Pulmonary artery endothelial cell (primary cell): ENCODE data around the gene KNDC1. TPM values are rescaled to one million over a fixed set of nuclear protein-coding genes. Genes with fewer than 3 reads are reported as not detected.
"Not testable (repeated sequence)": the region's sequence is repeated elsewhere in the genome, so short reads cannot be mapped to it uniquely, and the experiment has no call there.

Experiments
- DNase-seq: peaks from one replicate; pipeline ENCODE4 v3.0.0-alpha.2; 2011; ENCODE audit warnings: low read depth, low spot score
- total RNA-seq: library from RNA; depleted of rRNA; stranded (reverse); fragments of >200 nt; gene quantifications from 2 replicates; pipeline ENCODE4 v1.2.3, GENCODE V29; 2014

Gene KNDC1
- total RNA-seq, result not detected in 2 replicates

DNA sequence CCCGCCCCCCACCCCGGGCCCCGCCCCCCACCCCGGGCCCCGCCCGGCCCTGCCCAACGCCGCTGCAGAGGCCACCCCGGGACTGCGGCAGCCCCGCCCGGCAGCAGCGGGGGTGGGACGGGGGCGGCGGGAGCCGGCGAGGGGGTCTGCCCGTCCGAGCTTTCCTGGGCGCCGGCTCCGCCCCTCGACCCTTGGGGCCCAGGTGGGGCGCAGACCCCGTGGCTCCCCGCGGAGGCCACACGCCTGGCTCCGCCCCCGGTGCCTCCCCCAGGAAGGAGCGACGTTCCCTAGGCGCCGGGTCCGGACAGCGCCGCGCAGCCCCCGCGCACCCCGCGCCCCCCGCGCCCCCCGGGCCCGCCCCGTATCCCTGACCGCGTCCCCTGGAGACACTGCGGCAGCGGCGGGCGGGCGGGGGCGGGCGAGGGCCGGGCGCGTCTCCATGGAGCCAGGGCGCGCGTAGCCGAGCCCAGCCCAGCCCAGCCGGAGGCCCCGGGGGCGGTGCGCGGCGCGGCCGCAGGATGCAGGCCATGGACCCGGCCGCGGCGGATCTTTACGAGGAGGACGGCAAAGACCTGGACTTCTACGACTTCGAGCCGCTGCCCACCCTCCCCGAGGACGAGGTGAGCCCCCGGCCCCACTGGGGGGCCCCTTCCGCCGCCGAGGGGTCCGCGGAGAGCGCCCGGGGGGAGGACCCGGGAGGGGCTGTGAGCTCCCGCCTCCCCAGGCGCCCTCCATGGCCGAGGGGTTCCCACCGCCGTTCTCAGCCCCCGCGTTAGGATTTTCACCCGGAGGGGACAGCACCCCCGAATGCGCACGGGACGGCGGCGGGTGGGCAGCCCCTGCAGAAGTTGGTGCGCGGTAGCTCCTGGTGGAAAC is at the start of gene KNDC1:
KNDC1 (plus strand) TSS at position 270 of the 876 bp plus-strand sequence; CDS start at position 519, 249 bp downstream.
- no peak for DNase-seq

GRCh38 chr10:133110609-133111275 is 49.3 kb upstream of the KNDC1 start:
- DNase-seq, result peak; percentile 51

GRCh38 chr10:133111640-133112039 is 48.4 kb upstream of the KNDC1 start:
- DNase-seq, result not testable (repeated sequence)

- DNase-seq, result no peak
Observed at GRCh38 chr10:133113146-133113830, 46.7 kb upstream of the KNDC1 start.

DNA sequence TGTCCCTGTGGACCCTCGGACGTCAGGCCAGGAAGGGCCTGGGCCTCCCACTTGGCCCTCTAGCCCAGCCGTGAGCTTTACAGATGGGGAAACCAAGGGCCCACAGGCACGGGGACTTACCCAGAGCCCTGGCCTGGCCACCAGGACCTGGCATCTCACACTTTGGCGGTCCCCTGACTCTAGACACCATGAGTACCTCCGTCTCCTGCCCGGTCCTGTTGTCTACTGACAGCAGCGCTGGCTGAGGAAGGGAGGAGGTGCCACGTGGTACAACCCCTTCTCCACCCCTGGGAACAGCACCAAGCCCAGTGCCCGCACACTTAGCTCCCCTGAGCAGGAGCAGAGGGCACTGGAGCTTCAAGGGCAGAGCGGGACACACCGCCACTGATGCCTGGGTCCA is 46.2 kb upstream of the KNDC1 start:
- no peak for DNase-seq

DNA sequence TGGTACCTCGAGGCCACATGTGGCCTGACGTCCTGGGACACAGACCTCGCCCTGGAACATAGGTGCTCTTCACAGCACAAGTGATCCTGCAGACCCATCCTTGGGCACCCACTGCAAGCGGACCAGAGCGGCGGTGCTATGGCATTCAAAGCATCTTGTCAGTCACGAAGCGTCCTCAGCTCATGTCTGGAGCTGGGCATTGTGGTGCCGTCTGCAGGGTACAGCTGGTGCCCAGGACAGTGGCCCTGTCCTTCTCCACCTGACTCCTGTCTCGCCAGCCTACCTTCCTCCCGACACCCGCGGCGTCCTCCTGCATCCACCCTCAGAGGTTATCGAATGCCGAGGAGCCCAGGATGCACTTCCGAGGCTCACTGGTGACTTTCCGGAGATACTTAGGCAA is 45.8 kb upstream of the KNDC1 start:
- no peak for DNase-seq

DNA sequence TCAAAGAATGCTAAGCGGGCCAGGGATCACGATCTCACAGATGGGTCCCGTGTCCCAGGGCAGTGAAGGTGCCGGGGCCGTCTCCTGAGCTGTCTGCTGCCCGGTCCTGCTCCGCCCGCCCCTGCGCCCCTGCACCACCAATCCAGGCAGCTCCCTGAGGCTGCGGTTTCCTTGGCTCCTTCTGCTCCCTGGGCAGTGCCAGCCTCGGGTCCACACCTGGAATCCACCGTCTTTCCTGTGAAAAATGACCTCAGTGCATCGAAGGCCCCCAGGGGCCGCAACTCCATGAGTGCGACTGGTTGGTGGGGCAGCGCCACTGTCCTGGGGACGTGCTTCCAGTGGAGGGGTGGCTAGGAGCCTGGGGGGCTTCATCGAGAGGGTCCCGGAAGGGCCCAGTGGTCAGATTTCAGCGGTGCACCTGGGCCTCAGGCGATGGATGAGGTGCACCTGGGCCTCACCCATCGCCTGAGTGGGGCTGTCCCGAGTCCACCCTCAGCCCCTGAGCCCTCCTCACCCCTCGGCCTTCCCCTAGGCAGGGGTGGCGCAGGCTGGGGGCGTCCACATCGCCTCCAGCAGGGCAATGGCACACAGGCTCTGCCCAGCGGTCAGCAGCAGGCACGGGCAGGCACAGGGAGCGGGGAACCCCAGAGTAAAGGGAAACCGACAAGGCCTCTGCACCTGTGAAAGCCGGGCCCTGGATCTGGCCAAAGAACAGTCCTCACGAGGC is 45.1 kb upstream of the KNDC1 start:
- DNase-seq, result no peak

- DNase-seq, result no peak
Observed at GRCh38 chr10:133115453-133115842, 44.6 kb upstream of the KNDC1 start.

- no peak for DNase-seq
Observed at GRCh38 chr10:133115976-133116375, 44.0 kb upstream of the KNDC1 start.

DNA sequence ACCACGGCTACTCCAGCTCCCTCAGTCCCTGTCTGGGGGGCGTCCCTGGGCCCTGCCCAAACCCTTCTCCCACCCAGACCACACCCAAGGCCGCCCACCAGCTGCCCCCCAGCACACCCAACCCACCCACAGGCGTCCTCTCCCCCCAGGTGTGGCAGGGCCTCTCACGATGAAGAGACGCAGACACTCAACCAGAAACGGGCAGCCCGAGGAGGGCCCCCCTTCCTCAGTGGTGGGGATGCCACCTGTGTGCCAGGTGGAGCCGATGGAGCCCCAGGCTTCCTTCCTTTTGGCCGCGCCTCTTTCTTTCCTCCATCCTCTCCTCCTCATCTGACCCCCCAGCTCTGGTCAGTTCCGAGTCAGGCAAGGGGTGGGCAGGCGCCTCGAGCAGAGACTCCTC is 43.6 kb upstream of the KNDC1 start:
- DNase-seq, result no peak

GRCh38 chr10:133117036-133117687 is 42.9 kb upstream of the KNDC1 start:
- DNase-seq, result no peak

DNA sequence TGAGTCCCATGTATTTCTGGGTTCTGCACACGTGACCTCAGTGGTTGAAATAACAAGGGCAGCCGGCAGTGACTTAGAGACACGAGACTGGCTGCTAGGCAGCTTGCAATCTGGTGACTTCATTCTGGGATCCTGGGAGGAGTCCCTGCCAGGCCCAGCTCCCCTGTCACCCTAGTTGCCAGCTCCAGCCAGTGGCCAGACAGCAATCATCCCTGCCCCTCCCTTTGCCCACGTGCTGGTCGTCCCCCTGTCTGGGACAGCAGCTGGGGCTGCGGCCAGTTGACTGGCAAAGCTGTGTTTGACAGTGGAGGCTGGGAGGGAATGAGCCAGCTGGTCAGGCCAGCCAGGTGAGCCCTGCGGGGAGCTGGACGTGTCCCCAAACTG is 42.3 kb upstream of the KNDC1 start:
- no peak for DNase-seq

DNA sequence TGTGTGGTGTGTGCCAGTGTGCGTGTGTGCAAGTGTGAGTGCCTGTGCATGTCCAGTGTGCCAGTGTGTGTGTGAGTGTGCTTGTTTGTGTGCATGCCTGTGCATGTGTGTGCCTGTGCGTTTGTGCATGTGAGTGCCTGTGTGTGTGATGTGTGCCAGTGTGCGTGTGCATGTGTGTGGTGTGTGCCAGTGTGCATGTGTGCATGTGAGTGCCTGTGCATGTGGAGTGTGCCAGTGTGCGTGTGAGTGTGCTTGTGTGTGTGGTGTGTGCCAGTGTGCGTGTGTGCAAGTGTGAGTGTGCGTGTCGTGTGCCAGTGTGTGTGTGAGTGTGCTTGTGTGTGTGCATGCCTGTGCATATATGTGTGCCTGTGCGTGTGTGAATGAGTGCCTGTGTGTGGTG is 38.5 kb upstream of the KNDC1 start:
- DNase-seq, result no peak

DNA sequence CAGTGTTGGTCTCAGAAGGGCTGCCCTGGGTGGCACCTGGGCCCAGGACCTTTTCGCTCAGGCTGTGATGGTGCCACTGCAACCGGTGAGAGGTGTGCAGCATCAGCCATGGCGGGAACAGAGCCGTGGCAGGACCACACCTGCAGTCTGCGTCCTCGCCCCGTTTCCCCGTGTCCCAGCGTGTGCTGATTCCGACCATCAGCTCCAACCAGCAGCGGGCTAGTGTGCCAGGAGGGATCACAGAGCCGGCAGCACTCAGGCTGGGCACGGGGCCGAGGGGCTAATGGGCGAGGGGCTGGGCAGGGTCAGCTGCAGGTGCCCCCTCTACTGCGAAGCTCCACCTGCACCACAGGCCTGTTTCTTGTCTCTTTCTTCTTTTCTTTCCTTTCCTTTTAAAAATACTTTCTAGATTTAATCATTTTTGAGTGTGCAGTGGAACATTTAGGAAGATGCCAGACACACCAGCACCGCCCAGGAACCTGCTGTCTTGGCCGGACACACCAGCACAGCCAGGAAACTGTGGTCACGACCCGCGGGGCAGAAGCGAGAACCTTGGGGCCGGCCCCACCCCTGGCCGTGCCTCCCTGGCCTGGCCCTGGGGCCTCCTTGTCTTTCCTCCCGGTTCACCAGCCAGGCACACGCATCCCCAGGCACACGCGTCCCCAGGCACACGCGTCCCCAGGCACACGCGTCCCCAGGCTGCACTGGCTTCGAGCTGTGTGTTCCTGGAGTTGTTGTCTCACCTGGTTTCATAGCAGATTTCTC is 37.7 kb upstream of the KNDC1 start:
- DNase-seq, result no peak

DNA sequence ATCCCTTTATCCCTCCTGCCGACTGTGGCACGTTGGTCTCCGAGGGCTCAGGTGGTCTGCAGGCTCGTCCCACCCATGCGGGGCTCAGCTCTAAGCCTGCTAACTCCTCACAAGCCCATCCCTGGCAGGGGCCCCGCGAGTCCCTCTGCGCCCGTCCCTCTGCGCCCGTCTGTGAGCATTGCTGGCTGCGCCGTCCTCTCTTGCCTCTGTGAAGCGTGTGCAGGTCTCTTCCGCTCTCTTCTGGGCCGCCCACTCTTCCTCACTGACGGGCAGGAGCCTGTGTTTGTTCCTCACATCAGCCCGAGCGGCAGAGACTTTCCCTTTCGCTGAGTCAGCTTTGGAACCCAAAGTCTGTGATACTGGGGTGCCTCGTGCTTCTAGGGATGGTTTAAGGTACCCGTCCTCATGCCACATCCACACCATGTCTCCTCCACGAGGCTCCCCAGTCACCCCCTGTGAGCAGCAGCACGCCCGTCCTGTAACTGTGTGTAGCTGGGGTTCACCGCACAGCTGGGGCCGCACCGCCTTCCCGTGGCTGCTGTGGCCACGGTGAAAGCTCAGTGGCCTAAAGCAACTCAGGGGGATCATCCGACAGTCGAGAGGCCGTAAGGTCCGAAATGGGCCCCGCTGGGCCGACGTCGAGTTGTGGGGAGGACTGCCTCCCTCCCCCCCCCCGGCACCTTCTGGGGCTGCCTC is 36.8 kb upstream of the KNDC1 start:
- DNase-seq, result no peak

- DNase-seq, result no peak
Observed at GRCh38 chr10:133123746-133124356, 36.2 kb upstream of the KNDC1 start.

GRCh38 chr10:133124357-133125211 is 35.4 kb upstream of the KNDC1 start:
- DNase-seq, result no peak

DNA sequence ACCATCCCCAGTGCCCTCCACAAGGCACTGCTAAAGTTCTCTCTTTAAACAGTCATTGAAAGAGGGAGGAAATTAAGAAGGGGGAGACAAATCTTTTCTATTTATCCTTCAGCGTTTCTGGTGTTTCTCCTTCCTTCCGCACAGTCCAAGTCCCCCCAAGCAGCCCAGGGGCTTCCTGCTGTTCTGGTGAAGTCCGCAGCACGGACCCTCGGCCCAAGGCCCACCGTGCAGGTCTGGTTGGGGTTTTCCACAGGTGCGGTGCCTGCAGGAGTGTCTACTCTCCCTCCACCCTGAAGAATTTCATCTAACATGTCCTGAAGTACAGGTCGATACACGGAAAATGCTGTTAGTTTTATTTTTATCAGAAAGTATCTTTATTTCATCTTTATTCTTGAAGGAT is 34.1 kb upstream of the KNDC1 start:
- DNase-seq, result no peak
